Panc1 (cell line): ENCODE results near the gene BMAL1. TPM values are rescaled to one million over a fixed set of nuclear protein-coding genes. Genes with fewer than 3 reads are reported as not detected.
"Not testable (repeated sequence)": the region's sequence is repeated elsewhere in the genome, so short reads cannot be mapped to it uniquely, and the experiment has no call there.

ENCODE experiments used
- ATAC-seq: fragments of 200-7000 bp; cut with Tn5 transposase; 2 replicates; pipeline ENCODE4 v1.9.1; 2020; ENCODE audit warnings: mild to moderate bottlenecking, moderate library complexity
- BruUV-seq: library from RNA; stranded (reverse); fragments of 400-500 nt; replicated peaks from 2 replicates; lab custom pipeline; 2021; lab: Mats Ljungman, UMichigan
- CTCF ChIA-PET: fragments of 300-600 bp; sonication (Branson Sonifier 250); formaldehyde crosslinking; loops from one replicate; lab custom pipeline; 2022; ENCODE audit warnings: antibody characterized with exemption; lab: Charles Lee
- POLR2A ChIA-PET: fragments of 300-600 bp; sonication (Branson Sonifier 250); formaldehyde crosslinking; loops from one replicate; lab custom pipeline; 2022; ENCODE audit warnings: antibody characterized with exemption; lab: Charles Lee
- DNase-seq: peaks from one replicate; pipeline ENCODE4 v3.0.0-alpha.2; 2010; ENCODE audit warnings: low read depth, low spot score
- H3K27ac ChIP-seq: 2 replicates; pipeline ENCODE4 v1.5.1; 2011; ENCODE audit warnings: mild to moderate bottlenecking, low read length, inconsistent platforms
- H3K27me3 ChIP-seq: fragments of 200-500 bp; sonication (Bioruptor generic); 2 replicates; pipeline ENCODE4 v1.6.0; 2014; ENCODE audit warnings: low read length, inconsistent platforms; ENCODE audit not compliant: control insufficient read depth, insufficient read depth
- H3K36me3 ChIP-seq: fragments of 200-500 bp; sonication (Bioruptor generic); 2 replicates; pipeline ENCODE4 v1.5.1; 2014; ENCODE audit warnings: inconsistent platforms, mild to moderate bottlenecking, low read length, moderate library complexity; ENCODE audit not compliant: control insufficient read depth, insufficient read depth
- H3K4me1 ChIP-seq: 2 replicates; pipeline ENCODE4 v1.5.1; 2011; ENCODE audit warnings: inconsistent platforms, mild to moderate bottlenecking, low read length, moderate library complexity; ENCODE audit not compliant: control insufficient read depth, insufficient read depth
- H3K4me3 ChIP-seq, 2 experiments: 2 replicates each; pipeline ENCODE4 v1.5.1; 2011 to 2012; ENCODE audit warnings: low read depth in 2 of 2, low read length in 2 of 2, mild to moderate bottlenecking in 2 of 2, inconsistent platforms in 1 of 2, moderate library complexity in 1 of 2
- H3K9me3 ChIP-seq: fragments of 200-500 bp; sonication (Bioruptor generic); 2 replicates; pipeline ENCODE4 v1.5.1; 2014; ENCODE audit warnings: low read depth, mild to moderate bottlenecking, inconsistent platforms, low read length, moderate library complexity; ENCODE audit not compliant: control insufficient read depth, insufficient read depth
- CTCF ChIP-seq: fragments of 450-650 bp; IDR thresholded peaks from 2 replicates; pipeline ENCODE4 v1.5.1; 2017; ENCODE audit warnings: mild to moderate bottlenecking
- SIN3A ChIP-seq: IDR thresholded peaks from 2 replicates; pipeline ENCODE4 v1.6.1; 2012; ENCODE audit warnings: low read depth, mild to moderate bottlenecking, low read length, moderate library complexity, borderline replicate concordance; ENCODE audit not compliant: insufficient read depth
- TCF7L2 ChIP-seq: IDR thresholded peaks from 2 replicates; pipeline ENCODE4 v1.6.1; 2011; ENCODE audit warnings: mild to moderate bottlenecking, low read depth, low read length, inconsistent platforms
- in situ Hi-C: cut with HindIII; loops from 2 replicates; pipeline ENCODE4 v1.10.0; 2016; ENCODE audit warnings: low sequenced_read_pairs, low pct_unique_long_range_greater_than_20kb
- intact Hi-C: fragments of 100-400 bp; cut with micrococcal nuclease; formaldehyde crosslinking; loops from one replicate; pipeline ENCODE4 v1.10.0; 2022; ENCODE audit not compliant: unreplicated experiment
- total RNA-seq: library from RNA; stranded (reverse); gene quantifications from one replicate; pipeline ENCODE4 v1.2.1, GENCODE V29; 2021; ENCODE audit not compliant: unreplicated experiment
- TF ChIP-seq, protein P1 (sequence below), 2 experiments: IDR thresholded peaks; 2 replicates each; pipeline ENCODE4 v1.6.1; 2011 to 2012; ENCODE audit warnings: low read depth in 2 of 2, control low read depth in 1 of 2, low read length in 1 of 2, mild to moderate bottlenecking in 1 of 2, moderate library complexity in 1 of 2; ENCODE audit not compliant: insufficient read depth in 1 of 2

Gene BMAL1
- total RNA-seq, 1 experiment from 2014 or later = 9.3 TPM

DNA sequence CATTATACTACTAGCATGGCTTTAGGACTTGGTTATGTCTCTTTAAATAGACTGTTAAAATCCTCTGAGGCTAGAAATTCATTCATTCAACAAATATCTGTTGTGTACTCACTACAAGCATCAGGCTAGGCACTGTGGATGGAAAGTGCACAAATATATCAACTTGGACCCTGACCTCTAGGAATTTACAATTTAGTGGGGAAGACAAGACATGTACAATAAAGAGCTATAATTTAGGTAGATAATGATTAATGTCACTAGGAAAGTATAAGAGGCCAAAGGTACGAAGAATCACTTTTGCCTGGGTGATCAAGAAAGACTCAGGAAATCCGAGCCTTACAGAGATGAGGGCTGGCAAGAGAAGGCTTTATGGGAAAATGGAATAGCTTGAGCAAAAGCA is 25.6 kb upstream of the BMAL1 start:
- Histone ChIP-seq H3K27ac (no peak overlapping the region), H3K27me3 (peaks cover 12% of the 10 kb centered on the region), H3K4me3 (no peak overlapping the region), H3K36me3 (no peaks in the 10 kb centered on the region), H3K9me3 (no peaks in the 10 kb centered on the region), H3K4me1 (no peaks in the 10 kb centered on the region)
- ATAC-seq (no peak), DNase-seq (no peak)
- in situ Hi-C loops = no loop called here
- ChIA-PET CTCF (no interaction called here), POLR2A (no interaction called here)
- TF ChIP-seq, protein P1, sequence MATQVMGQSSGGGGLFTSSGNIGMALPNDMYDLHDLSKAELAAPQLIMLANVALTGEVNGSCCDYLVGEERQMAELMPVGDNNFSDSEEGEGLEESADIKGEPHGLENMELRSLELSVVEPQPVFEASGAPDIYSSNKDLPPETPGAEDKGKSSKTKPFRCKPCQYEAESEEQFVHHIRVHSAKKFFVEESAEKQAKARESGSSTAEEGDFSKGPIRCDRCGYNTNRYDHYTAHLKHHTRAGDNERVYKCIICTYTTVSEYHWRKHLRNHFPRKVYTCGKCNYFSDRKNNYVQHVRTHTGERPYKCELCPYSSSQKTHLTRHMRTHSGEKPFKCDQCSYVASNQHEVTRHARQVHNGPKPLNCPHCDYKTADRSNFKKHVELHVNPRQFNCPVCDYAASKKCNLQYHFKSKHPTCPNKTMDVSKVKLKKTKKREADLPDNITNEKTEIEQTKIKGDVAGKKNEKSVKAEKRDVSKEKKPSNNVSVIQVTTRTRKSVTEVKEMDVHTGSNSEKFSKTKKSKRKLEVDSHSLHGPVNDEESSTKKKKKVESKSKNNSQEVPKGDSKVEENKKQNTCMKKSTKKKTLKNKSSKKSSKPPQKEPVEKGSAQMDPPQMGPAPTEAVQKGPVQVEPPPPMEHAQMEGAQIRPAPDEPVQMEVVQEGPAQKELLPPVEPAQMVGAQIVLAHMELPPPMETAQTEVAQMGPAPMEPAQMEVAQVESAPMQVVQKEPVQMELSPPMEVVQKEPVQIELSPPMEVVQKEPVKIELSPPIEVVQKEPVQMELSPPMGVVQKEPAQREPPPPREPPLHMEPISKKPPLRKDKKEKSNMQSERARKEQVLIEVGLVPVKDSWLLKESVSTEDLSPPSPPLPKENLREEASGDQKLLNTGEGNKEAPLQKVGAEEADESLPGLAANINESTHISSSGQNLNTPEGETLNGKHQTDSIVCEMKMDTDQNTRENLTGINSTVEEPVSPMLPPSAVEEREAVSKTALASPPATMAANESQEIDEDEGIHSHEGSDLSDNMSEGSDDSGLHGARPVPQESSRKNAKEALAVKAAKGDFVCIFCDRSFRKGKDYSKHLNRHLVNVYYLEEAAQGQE (IDR thresholded peaks at IDR 0.05; ENCODE audit: insufficient read depth in 1 of 2, low read depth in 2 of 2, low read length in 1 of 2) = no peak
- intact Hi-C loops = no loop called here
- BruUV-seq = no TSS peak

GRCh38 chr11:13252438-13252837 is 25.2 kb upstream of the BMAL1 start:
- DNase-seq (no peak), ATAC-seq (no peak)
- in situ Hi-C loops = no loop called here
- no peaks in the 10 kb centered on the region for H3K36me3 ChIP-seq
- CTCF ChIA-PET = no interaction called here
- no peaks in the 10 kb centered on the region for H3K4me1 ChIP-seq
- no peak overlapping the region for H3K4me3 ChIP-seq
- peaks cover 12% of the 10 kb centered on the region for H3K27me3 ChIP-seq
- TF ChIP-seq TCF7L2 = no peak
- TF ChIP-seq SIN3A = no peak
- TF ChIP-seq, protein P1 (IDR thresholded peaks at IDR 0.05; ENCODE audit: insufficient read depth in 1 of 2, low read depth in 2 of 2, low read length in 1 of 2) = no peak
- H3K9me3 ChIP-seq = no peaks in the 10 kb centered on the region
- no TSS peak for BruUV-seq
- no peak overlapping the region for H3K27ac ChIP-seq
- intact Hi-C loops = no loop called here
- POLR2A ChIA-PET = no interaction called here

DNA sequence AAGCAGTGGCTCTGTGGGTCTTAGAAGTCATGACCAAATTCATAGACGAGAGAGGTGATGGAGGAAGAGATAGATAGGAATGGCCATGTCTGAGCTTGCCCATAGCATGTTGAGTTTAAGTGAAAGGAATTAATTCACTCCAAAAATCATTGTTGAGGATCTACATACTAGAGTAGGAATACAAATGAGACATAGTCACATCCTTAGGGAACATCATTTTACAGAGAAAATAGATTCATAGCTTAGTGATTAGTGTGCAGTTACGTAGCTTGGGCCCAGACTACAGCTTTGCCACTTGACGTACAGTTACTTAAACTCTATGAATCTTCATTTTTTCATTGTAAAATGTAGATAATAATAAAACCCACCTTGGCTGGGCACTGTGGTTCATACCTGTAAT is 21.4 kb upstream of the BMAL1 start:
- BruUV-seq = no TSS peak
- CTCF ChIA-PET = no interaction called here
- TF ChIP-seq TCF7L2 (no peak), CTCF (no peak)
- H3K27me3 ChIP-seq = peaks cover 12% of the 10 kb centered on the region
- H3K36me3 ChIP-seq = no peaks in the 10 kb centered on the region
- POLR2A ChIA-PET = no interaction called here
- ATAC-seq (no peak), DNase-seq (no peak)
- H3K9me3 ChIP-seq = no peaks in the 10 kb centered on the region
- H3K27ac ChIP-seq = no peak overlapping the region
- no peak overlapping the region for H3K4me3 ChIP-seq
- H3K4me1 ChIP-seq = peaks cover under 1% of the 10 kb centered on the region; the same call in 1 of the 2 replicates
- intact Hi-C loops (no loop called here), in situ Hi-C loops (no loop called here)

DNA sequence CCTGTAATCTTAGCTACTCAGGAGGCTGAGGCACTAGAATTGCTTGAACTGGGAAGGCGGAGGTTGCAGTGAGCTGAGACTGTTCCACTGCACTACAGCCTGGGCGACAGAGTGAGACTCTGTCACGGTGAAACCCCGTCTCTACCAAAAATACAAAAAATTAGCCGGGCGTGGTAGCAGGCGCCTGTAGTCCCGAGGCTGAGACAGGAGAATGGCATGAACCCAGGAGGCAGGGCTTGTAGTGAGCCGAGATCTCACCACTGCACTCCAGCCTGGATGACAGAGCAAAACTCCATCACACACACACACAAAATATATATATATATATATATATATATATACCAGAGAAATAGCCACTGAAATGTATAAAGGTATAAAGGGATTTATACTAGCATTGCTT is 19.5 kb upstream of the BMAL1 start:
- H3K4me3 ChIP-seq, H3K27me3 ChIP-seq, CTCF ChIA-PET, DNase-seq, BruUV-seq, H3K27ac ChIP-seq, in situ Hi-C loops, ATAC-seq, H3K9me3 ChIP-seq, H3K36me3 ChIP-seq, intact Hi-C loops: not testable (repeated sequence)
- peaks cover 10% of the 10 kb centered on the region for H3K4me1 ChIP-seq
- POLR2A ChIA-PET = interaction anchor here (0.6 kb wide), 2 partner anchors 66 to 274 kb away, joined by 3 to 6 read pairs; no protein-coding TSS in a partner anchor
